Measurements from ENCODE around the gene CADM1. TPM values are rescaled to one million over a fixed set of nuclear protein-coding genes. Genes with fewer than 3 reads are reported as not detected.

Gene CADM1
- total and polyA plus RNA-seq, 2 experiments from 2014 or later, result 48.4 to 54.3 TPM

DNA sequence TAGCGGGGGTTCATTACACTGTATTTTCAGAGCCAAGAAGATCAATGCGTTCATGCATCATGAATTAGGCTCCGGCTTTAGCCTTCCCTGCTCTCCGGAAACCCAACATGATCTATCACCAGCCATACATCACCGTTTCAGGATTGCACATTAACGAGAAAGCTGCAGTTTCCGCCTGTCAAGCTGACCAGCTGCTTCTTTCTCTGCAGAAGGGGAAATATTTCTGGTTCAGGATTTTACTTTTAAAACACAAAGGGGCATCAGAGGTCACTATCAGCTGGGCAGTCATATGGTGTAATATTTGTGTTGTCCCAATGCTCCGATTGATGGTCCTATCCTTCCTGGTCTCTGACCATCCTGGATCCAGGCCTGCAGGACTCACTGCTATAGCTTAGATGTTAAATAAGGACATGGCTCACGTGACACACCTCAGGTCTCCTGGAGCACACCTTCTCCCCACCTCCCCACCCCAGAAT, 21.4 kb upstream of the CADM1 start:
- 86% methylated on average over 9 of the region's 9 CpGs for WGBS (ENCODE audit: low lambda C conversion rate, missing lambda C conversion rate)
- TF ChIP-seq, protein P1, sequence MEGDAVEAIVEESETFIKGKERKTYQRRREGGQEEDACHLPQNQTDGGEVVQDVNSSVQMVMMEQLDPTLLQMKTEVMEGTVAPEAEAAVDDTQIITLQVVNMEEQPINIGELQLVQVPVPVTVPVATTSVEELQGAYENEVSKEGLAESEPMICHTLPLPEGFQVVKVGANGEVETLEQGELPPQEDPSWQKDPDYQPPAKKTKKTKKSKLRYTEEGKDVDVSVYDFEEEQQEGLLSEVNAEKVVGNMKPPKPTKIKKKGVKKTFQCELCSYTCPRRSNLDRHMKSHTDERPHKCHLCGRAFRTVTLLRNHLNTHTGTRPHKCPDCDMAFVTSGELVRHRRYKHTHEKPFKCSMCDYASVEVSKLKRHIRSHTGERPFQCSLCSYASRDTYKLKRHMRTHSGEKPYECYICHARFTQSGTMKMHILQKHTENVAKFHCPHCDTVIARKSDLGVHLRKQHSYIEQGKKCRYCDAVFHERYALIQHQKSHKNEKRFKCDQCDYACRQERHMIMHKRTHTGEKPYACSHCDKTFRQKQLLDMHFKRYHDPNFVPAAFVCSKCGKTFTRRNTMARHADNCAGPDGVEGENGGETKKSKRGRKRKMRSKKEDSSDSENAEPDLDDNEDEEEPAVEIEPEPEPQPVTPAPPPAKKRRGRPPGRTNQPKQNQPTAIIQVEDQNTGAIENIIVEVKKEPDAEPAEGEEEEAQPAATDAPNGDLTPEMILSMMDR (IDR thresholded peaks at IDR 0.05; ENCODE audit: poor library complexity), result no peak
- TF ChIP-seq EZH2 (IDR thresholded peaks at IDR 0.05; ENCODE audit: borderline replicate concordance), result no peak
- no peak for TF ChIP-seq EZH2phosphoT487 (IDR thresholded peaks at IDR 0.05; ENCODE audit: low read depth, severe bottlenecking, unreplicated experiment)

DNA sequence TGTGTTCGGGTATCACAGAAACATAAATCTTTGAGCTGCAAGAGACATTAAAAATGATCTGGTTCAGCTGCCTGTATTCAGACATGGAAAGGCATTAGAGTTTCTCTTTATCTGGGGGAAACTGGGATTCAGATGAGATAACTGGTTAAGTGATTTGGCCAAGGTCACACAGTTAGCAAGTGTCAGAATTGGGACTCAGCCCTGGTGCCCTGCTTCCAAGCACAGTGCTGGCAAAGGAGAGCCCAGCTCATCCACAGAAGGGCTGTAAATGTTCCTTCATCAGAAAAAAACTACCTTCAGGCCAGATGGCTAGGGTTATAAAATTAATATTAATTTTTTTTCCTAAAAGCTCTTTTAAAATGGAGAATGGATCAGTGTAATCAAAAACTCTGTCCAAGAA, 20.4 kb upstream of the CADM1 start:
- Histone ChIP-seq H3K4me2 (no peak overlapping the region), H3K79me2 (no peaks in the 10 kb centered on the region), H3K27ac (no peak overlapping the region), H3K27me3 (no peaks in the 10 kb centered on the region), H3K9me3 (ENCODE audit: low read depth) (no peaks in the 10 kb centered on the region), H3K4me1 (ENCODE audit: insufficient read depth) (no peaks in the 10 kb centered on the region), H3K9me2 (replicated peaks; ENCODE audit: insufficient read depth) (no peaks in the 10 kb centered on the region), H3K36me3 (replicated peaks; ENCODE audit: insufficient read depth, low read depth) (no peaks in the 10 kb centered on the region), H4K20me1 (ENCODE audit: insufficient read depth, poor library complexity, severe bottlenecking) (no peaks in the 10 kb centered on the region), H2AFZ (no peak overlapping the region), H3K4me3 (no peak overlapping the region)
- TF ChIP-seq EZH2 (IDR thresholded peaks at IDR 0.05; ENCODE audit: borderline replicate concordance) (no peak), EZH2phosphoT487 (IDR thresholded peaks at IDR 0.05; ENCODE audit: low read depth, severe bottlenecking, unreplicated experiment) (no peak)
- TF ChIP-seq, protein P1 (IDR thresholded peaks at IDR 0.05; ENCODE audit: poor library complexity), result no peak
- no peak for DNase-seq (ENCODE audit: low spot score)
- 46% methylated on average over 1 of the region's 1 CpG for WGBS (ENCODE audit: low lambda C conversion rate, missing lambda C conversion rate)

More for the DNA sequence above, 21.4 kb upstream of the CADM1 start:
- Histone ChIP-seq H3K9me3 (ENCODE audit: low read depth) (no peaks in the 10 kb centered on the region), H3K27ac (no peak overlapping the region), H3K27me3 (no peaks in the 10 kb centered on the region), H4K20me1 (ENCODE audit: insufficient read depth, poor library complexity, severe bottlenecking) (no peaks in the 10 kb centered on the region), H3K79me2 (no peaks in the 10 kb centered on the region), H3K4me3 (no peak overlapping the region), H3K9me2 (replicated peaks; ENCODE audit: insufficient read depth) (no peaks in the 10 kb centered on the region), H2AFZ (no peak overlapping the region), H3K36me3 (replicated peaks; ENCODE audit: insufficient read depth, low read depth) (no peaks in the 10 kb centered on the region), H3K4me2 (no peak overlapping the region), H3K4me1 (ENCODE audit: insufficient read depth) (no peaks in the 10 kb centered on the region)
- DNase-seq (ENCODE audit: low spot score), result no peak

DNA sequence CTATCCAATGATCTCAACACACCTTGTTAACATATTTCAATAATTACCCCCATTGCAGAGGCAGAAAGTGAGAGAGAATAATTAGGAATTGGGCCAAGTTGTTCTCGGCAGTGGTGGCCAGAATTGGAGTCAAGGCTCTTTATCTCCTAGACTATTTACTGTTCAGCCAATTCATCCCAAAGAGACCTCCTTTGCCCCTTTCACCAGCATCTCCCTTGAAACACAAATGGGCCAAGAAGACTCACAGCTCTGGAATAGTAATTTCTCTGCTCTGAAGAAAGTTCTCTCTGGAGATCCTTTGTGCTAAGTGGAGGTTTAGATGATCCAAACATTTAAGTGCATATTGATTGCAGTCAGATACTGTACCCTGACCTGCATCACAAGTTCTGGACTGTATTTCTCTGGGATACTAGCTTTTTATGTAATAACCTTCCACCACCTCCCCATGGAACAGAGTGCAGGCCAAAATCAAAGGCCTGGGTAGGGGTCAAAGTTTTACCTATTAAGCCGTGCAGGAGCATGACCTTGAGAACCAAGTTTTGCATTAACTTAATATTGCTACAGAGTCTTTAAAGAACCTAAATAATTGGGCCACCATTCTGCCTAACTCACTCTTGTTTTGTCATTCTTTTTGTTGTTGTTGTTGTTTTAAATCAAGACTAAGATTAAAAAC, 19.6 kb upstream of the CADM1 start:
- no peaks in the 10 kb centered on the region for H3K4me1 ChIP-seq (ENCODE audit: insufficient read depth)
- 60% methylated on average over 2 of the region's 2 CpGs for WGBS (ENCODE audit: low lambda C conversion rate, missing lambda C conversion rate)
- no peak for TF ChIP-seq EZH2 (IDR thresholded peaks at IDR 0.05; ENCODE audit: borderline replicate concordance)
- TF ChIP-seq, protein P1 (IDR thresholded peaks at IDR 0.05; ENCODE audit: poor library complexity), result no peak
- no peak for TF ChIP-seq EZH2phosphoT487 (IDR thresholded peaks at IDR 0.05; ENCODE audit: low read depth, severe bottlenecking, unreplicated experiment)
- no peak for DNase-seq (ENCODE audit: low spot score)
- H3K36me3 ChIP-seq (replicated peaks; ENCODE audit: insufficient read depth, low read depth), result no peaks in the 10 kb centered on the region
- no peaks in the 10 kb centered on the region for H3K79me2 ChIP-seq
- no peak overlapping the region for H3K4me2 ChIP-seq
- no peaks in the 10 kb centered on the region for H3K27me3 ChIP-seq
- no peak overlapping the region for H3K4me3 ChIP-seq
- H4K20me1 ChIP-seq (ENCODE audit: insufficient read depth, poor library complexity, severe bottlenecking), result no peaks in the 10 kb centered on the region
- H3K9me2 ChIP-seq (replicated peaks; ENCODE audit: insufficient read depth), result no peaks in the 10 kb centered on the region
- H3K27ac ChIP-seq, result no peak overlapping the region
- H3K9me3 ChIP-seq (ENCODE audit: low read depth), result no peaks in the 10 kb centered on the region
- no peak overlapping the region for H2AFZ ChIP-seq
